ENCODE measurements around the gene PLCB4.

The PLCB4 gene

DNA sequence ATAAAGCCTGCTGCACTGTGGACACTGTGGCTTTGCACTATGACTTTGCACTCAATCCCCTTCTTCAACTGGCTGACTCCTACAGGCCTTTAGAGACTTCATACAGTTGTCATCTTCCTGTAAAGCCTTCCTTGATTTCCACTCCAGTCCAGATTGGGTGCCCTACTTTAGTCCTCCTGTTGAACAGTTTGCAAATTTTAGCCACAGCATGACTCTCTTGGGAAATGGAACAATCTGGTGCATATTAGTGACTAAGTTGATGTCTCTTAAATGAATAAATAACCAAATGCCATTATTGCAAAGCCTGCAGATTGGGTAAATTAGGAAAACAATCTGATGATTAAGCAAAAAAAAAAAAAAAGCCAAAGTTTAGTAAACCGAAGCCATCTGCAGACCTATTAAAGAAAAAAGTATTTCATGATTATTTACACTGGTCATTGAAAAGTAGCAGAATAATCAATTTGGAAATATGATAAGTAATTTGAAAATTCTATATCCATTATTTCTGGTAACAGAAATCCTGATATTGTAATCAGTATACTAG, 12.6 kb downstream of the PLCB4 start:
- TF ChIP-seq, protein P1, sequence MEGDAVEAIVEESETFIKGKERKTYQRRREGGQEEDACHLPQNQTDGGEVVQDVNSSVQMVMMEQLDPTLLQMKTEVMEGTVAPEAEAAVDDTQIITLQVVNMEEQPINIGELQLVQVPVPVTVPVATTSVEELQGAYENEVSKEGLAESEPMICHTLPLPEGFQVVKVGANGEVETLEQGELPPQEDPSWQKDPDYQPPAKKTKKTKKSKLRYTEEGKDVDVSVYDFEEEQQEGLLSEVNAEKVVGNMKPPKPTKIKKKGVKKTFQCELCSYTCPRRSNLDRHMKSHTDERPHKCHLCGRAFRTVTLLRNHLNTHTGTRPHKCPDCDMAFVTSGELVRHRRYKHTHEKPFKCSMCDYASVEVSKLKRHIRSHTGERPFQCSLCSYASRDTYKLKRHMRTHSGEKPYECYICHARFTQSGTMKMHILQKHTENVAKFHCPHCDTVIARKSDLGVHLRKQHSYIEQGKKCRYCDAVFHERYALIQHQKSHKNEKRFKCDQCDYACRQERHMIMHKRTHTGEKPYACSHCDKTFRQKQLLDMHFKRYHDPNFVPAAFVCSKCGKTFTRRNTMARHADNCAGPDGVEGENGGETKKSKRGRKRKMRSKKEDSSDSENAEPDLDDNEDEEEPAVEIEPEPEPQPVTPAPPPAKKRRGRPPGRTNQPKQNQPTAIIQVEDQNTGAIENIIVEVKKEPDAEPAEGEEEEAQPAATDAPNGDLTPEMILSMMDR (IDR thresholded peaks at IDR 0.05): no peak
- H3K79me2 ChIP-seq: no peaks in the 10 kb centered on the region

DNA sequence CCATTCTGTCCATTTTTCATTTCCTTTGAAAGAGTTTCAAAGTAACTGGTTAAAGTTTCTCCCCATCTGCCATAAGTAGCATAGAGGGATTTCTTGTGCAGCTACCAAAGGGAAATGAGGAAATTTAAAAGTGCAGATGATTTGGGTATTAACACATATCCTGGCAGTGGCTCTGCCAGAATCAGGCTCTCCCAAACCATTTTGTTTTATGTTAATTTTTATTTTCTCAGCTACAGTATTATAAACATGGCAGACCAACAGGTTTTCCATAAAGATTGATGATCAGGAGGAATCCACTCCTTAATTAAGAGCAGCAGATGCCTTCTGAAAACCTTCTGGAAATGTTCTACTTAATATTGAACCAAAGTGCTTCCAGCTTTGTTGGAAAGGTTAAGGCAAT, 13.9 kb downstream of the PLCB4 start:
- no peaks in the 10 kb centered on the region for H3K4me1 ChIP-seq
- TF ChIP-seq, protein P1 (IDR thresholded peaks at IDR 0.05): no peak
- H3K79me2 ChIP-seq: no peaks in the 10 kb centered on the region
- no peaks in the 10 kb centered on the region for H3K9me3 ChIP-seq (ENCODE audit: control insufficient read depth, low read length)
- H2AFZ ChIP-seq: no peak overlapping the region
- no peaks in the 10 kb centered on the region for H3K36me3 ChIP-seq (ENCODE audit: control insufficient read depth, insufficient read depth, low read length)
- H3K27ac ChIP-seq: no peak overlapping the region
- no peak overlapping the region for H3K4me2 ChIP-seq (ENCODE audit: low read length)
- H3K9ac ChIP-seq: no peak overlapping the region
- H3K4me3 ChIP-seq (ENCODE audit: low read depth, low read length): no peak overlapping the region
- H3K27me3 ChIP-seq (ENCODE audit: control insufficient read depth, insufficient read depth, low read length): no peaks in the 10 kb centered on the region

More for the DNA sequence above, 12.6 kb downstream of the PLCB4 start:
- H3K27ac ChIP-seq: no peak overlapping the region
- no peaks in the 10 kb centered on the region for H3K27me3 ChIP-seq (ENCODE audit: control insufficient read depth, insufficient read depth, low read length)
- no peaks in the 10 kb centered on the region for H3K4me1 ChIP-seq
- no peaks in the 10 kb centered on the region for H3K9me3 ChIP-seq (ENCODE audit: control insufficient read depth, low read length)
- no peak overlapping the region for H3K9ac ChIP-seq
- H3K4me2 ChIP-seq (ENCODE audit: low read length): no peak overlapping the region
- no peaks in the 10 kb centered on the region for H3K36me3 ChIP-seq (ENCODE audit: control insufficient read depth, insufficient read depth, low read length)
- no peak overlapping the region for H3K4me3 ChIP-seq (ENCODE audit: low read depth, low read length)
- no peak overlapping the region for H2AFZ ChIP-seq

DNA sequence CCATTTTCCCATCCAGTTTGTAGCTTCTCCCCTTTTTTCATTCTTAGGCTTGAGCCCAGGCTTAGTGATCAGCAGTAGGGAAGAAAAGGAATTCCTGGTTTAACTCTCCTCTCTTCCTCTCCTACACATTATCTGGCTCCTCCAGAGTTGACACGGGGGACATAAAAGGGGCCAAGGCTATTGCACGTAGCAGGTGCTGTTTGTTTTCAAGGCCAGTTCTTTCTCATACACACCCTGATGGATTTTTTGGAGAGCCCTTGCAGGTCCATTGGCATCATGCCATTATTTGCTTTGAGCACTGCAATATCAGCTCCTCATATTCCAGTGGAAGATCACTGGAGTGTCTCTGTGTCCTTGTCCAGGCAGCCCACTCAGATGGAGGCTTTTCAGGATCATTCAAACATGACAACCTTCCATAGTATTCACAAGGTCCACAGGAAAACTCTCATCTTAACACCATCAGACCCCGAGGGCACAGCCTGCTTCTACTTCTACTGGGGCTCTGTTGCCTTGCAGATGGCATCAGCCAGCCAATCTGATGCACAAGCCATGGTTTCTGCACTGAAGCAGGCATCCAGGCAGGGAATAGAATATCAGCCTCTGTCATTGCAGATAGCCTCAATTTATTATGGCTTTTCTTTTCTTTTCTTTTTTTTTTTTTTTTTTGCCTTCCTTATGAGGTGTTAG, 18.8 kb downstream of the PLCB4 start:
- H2AFZ ChIP-seq: no peak overlapping the region
- H3K9me3 ChIP-seq (ENCODE audit: control insufficient read depth, low read length): no peaks in the 10 kb centered on the region
- TF ChIP-seq, protein P1 (IDR thresholded peaks at IDR 0.05): no peak

DNA sequence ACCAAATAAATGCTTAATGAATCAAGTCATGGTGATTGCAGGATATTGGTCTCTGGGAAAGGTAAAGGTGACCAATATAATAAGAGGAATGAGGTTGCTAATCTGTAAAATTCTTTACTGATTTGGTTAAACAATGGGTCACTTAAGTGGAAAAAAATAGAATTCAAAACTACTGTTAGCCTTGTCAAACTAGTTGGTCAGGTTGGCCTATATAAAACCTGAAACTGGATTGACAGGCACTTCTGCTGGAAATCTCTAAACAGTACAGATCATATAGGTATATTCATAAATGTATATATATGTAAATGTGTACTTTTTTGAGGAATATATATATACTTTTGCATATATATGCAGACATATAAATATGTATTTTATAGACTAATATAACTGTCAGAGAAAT, 19.7 kb downstream of the PLCB4 start:
- no peaks in the 10 kb centered on the region for H3K27me3 ChIP-seq (ENCODE audit: control insufficient read depth, insufficient read depth, low read length)
- H3K4me3 ChIP-seq (ENCODE audit: low read depth, low read length): no peak overlapping the region
- H3K27ac ChIP-seq: no peak overlapping the region
- H3K9ac ChIP-seq: no peak overlapping the region
- H3K9me3 ChIP-seq (ENCODE audit: control insufficient read depth, low read length): no peaks in the 10 kb centered on the region
- TF ChIP-seq, protein P1 (IDR thresholded peaks at IDR 0.05): no peak
- no peaks in the 10 kb centered on the region for H3K79me2 ChIP-seq
- no peaks in the 10 kb centered on the region for H3K36me3 ChIP-seq (ENCODE audit: control insufficient read depth, insufficient read depth, low read length)
- no peaks in the 10 kb centered on the region for H3K4me1 ChIP-seq
- H2AFZ ChIP-seq: no peak overlapping the region
- no peak overlapping the region for H3K4me2 ChIP-seq (ENCODE audit: low read length)

More for the DNA sequence above, 18.8 kb downstream of the PLCB4 start:
- H3K4me3 ChIP-seq (ENCODE audit: low read depth, low read length): no peak overlapping the region
- H3K36me3 ChIP-seq (ENCODE audit: control insufficient read depth, insufficient read depth, low read length): no peaks in the 10 kb centered on the region
- H3K9ac ChIP-seq: no peak overlapping the region
- H3K79me2 ChIP-seq: no peaks in the 10 kb centered on the region
- H3K4me1 ChIP-seq: no peaks in the 10 kb centered on the region
- H3K27ac ChIP-seq: no peak overlapping the region
- no peak overlapping the region for H3K4me2 ChIP-seq (ENCODE audit: low read length)
- H3K27me3 ChIP-seq (ENCODE audit: control insufficient read depth, insufficient read depth, low read length): no peaks in the 10 kb centered on the region

DNA sequence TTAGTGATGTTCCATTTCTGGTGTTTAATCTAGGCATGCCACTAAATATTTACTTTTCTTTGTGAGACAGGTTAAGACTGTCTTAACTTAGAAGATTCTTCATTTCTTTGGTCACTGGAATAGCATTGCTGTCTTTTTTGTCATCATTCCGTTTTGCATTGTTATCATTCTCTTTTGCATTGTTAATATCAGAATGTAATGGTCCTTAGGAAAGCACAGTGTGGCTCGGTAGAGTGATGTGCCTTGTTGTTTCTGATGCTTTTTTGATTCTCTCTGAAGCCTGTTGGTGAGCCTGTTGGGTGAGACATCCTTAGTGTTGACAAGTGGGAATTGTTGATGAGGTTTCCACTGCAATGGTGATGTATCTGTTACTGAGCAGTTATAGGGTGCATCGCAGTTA, 23.2 kb downstream of the PLCB4 start:
- H3K27ac ChIP-seq: no peak overlapping the region

More for the DNA sequence above, 23.2 kb downstream of the PLCB4 start:
- no peak overlapping the region for H3K4me3 ChIP-seq (ENCODE audit: low read depth, low read length)
- TF ChIP-seq, protein P1 (IDR thresholded peaks at IDR 0.05): no peak
- H3K4me2 ChIP-seq (ENCODE audit: low read length): no peak overlapping the region
- no peaks in the 10 kb centered on the region for H3K9me3 ChIP-seq (ENCODE audit: control insufficient read depth, low read length)
- no peaks in the 10 kb centered on the region for H3K36me3 ChIP-seq (ENCODE audit: control insufficient read depth, insufficient read depth, low read length)
- no peaks in the 10 kb centered on the region for H3K4me1 ChIP-seq
- H2AFZ ChIP-seq: no peak overlapping the region
- no peak overlapping the region for H3K9ac ChIP-seq
- no peaks in the 10 kb centered on the region for H3K79me2 ChIP-seq
- no peaks in the 10 kb centered on the region for H3K27me3 ChIP-seq (ENCODE audit: control insufficient read depth, insufficient read depth, low read length)
